Thyroid gland (tissue), 4 donors: ENCODE data around the gene C8B. TPM values are rescaled to one million over a fixed set of nuclear protein-coding genes. Genes with fewer than 3 reads are reported as not detected.

ENCODE experiments used
- DNase-seq, 2 donors: peaks; one replicate each; pipeline ENCODE4 v3.0.0-alpha.2; 2019
- H3K27ac ChIP-seq, 3 donors: fragments of 200-600 bp; sonication (generic); 1 replicate in 2 of 3; 2 replicates in 1 of 3; pipeline ENCODE4 v1.5.1; 2016 to 2019; ENCODE audit warnings: mild to moderate bottlenecking in 1 of 3, moderate library complexity in 1 of 3
- H3K27me3 ChIP-seq: fragments of 200-600 bp; sonication (generic); one replicate; pipeline ENCODE4 v1.5.1; 2019
- H3K36me3 ChIP-seq, 2 donors: fragments of 200-600 bp; sonication (generic); one replicate each; pipeline ENCODE4 v1.5.1; 2016 to 2019
- H3K4me1 ChIP-seq, 2 donors: fragments of 200-600 bp; sonication (generic); one replicate each; pipeline ENCODE4 v1.5.1; 2017 to 2019
- H3K4me3 ChIP-seq, 3 donors: fragments of 200-600 bp; sonication (generic); replicated peaks in 1 of 3; 1 replicate in 2 of 3; 2 replicates in 1 of 3; pipeline ENCODE4 v1.5.1; 2016; ENCODE audit warnings: mild to moderate bottlenecking in 1 of 3
- H3K9me3 ChIP-seq: fragments of 200-600 bp; sonication (generic); one replicate; pipeline ENCODE4 v1.5.1; 2017
- POLR2A ChIP-seq, 2 donors: fragments of 450-650 bp; IDR thresholded peaks; one replicate each; pipeline ENCODE4 v1.6.1; 2017; ENCODE audit warnings: antibody characterized with exemption in 2 of 2, mild to moderate bottlenecking in 2 of 2, moderate library complexity in 1 of 2
- WGBS, 2 donors: methylation state at CpG; one replicate each; pipeline ENCODE4 v1.1.5; 2017; 5-methylcytosine and 5-hydroxymethylcytosine counted together
- intact Hi-C: fragments of 100-400 bp; cut with DNase I; formaldehyde crosslinking; loops from one replicate; pipeline ENCODE4 v1.15.1; 2023
- total RNA-seq, 4 donors: library from RNA; depleted of rRNA; stranded (reverse); fragments of >200 nt; gene quantifications; one replicate each; pipeline ENCODE4 v1.2.3, GENCODE V29; 2016
- TF ChIP-seq, protein P1 (sequence below), 6 experiments: fragments of 200-600 bp in 3 of 6; fragments of 450-650 bp in 3 of 6; sonication (generic) in 3 of 6; IDR thresholded peaks; one replicate each; pipeline ENCODE4 v1.5.1; 2016 to 2019; ENCODE audit warnings: antibody characterized with exemption in 6 of 6, mild to moderate bottlenecking in 2 of 6, inconsistent platforms in 1 of 6, moderate library complexity in 1 of 6

The C8B gene
- total RNA-seq, 4 donors from 2014 or later: not detected

DNA sequence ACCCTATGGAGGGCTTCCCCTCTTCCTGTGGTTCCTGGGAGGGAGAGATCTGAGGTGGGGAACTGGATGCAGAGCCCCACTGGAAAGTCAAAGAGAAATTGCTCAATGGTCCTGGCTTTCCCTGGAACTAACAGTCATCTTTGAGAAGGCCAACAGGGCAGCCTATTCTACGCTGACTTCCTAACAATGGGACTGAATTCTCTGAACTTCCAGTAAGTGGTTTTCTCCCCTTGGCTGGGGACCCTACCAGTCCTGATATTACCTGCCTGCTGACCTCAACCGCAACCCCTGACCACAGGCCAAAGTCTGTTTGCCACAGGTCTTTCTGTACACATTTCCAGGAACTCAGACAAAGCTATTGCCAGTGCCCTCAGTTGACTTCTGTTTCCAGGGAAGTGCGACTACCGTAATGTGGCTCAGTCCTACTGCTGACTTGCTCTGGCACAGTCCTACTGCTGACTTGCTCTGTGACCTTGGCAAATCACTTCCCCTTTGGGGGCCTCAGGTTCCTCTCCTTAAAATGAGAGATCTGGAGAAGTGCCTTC lies 55.3 kb downstream of the C8B start:
- intact Hi-C loops: no loop called here
- WGBS, 2 donors: 82 to 87% methylated on average over 4 of the region's 4 CpGs
- no peak for DNase-seq
- Histone ChIP-seq H3K9me3 (no peaks in the 10 kb centered on the region), H3K27ac (no peak overlapping the region), H3K4me1 (peaks cover 0 to 4% of the 10 kb centered on the region in 2 donors), H3K36me3 (no peaks in the 10 kb centered on the region), H3K27me3 (no peaks in the 10 kb centered on the region), H3K4me3 (no peak overlapping the region)
- TF ChIP-seq, protein P1, sequence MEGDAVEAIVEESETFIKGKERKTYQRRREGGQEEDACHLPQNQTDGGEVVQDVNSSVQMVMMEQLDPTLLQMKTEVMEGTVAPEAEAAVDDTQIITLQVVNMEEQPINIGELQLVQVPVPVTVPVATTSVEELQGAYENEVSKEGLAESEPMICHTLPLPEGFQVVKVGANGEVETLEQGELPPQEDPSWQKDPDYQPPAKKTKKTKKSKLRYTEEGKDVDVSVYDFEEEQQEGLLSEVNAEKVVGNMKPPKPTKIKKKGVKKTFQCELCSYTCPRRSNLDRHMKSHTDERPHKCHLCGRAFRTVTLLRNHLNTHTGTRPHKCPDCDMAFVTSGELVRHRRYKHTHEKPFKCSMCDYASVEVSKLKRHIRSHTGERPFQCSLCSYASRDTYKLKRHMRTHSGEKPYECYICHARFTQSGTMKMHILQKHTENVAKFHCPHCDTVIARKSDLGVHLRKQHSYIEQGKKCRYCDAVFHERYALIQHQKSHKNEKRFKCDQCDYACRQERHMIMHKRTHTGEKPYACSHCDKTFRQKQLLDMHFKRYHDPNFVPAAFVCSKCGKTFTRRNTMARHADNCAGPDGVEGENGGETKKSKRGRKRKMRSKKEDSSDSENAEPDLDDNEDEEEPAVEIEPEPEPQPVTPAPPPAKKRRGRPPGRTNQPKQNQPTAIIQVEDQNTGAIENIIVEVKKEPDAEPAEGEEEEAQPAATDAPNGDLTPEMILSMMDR (IDR thresholded peaks at IDR 0.05): no peak
- TF ChIP-seq POLR2A (IDR thresholded peaks at IDR 0.05): no peak

DNA sequence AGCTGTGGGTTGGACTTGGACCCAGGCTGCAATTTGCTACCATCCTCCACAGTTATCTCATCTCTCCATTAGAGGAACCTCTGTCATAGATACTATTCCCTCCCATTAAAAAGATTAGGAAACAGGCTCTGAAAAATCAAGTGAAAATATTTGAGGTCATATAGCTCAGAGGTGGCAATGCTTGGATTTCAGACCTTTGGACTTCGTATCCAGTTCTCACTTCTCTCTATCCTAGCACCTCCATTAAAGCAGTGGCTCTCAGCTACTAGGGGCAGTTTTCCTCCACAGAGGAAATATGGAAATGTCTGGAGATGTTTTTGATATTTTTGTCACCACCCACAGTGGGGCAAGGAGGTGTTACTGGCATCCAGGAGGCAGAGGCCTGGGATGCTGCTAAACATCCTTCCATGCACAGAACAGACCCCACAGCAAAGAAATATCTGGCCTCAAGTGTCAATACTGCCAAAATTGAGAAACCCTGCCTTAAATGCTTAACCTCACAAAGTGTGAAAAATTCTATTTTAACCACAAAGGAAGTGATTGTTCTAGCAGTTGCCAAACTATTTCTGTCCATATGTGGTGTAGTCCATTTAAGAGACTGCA lies 57.1 kb downstream of the C8B start:
- WGBS, 2 donors: 96 to 100% methylated on average over 1 of the region's 1 CpG
- intact Hi-C loops: no loop called here
- DNase-seq: no peak

DNA sequence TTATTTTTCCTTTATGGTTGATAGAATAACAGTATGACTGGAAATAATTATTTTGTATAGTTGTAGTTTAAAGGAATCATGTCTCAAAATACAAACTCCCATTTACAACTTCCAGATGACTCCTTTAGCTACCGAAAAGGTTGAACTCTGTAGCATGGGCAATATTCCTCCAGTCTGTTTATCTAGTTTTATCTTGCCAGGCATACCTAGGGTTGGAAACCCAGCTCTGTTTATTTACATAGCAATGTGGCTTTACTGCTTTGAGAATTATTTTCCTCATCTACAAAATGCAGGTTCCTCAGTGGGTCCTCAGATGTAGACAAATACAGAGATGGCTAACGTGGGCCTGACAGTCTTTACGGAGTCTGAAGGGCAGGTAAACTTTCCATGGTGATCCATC lies 60.1 kb downstream of the C8B start:
- intact Hi-C loops: no loop called here
- TF ChIP-seq, protein P1 (IDR thresholded peaks at IDR 0.05): no peak
- no peak for TF ChIP-seq POLR2A (IDR thresholded peaks at IDR 0.05)
- H3K27me3 ChIP-seq: no peaks in the 10 kb centered on the region
- H3K4me1 ChIP-seq: peaks cover 0 to 7% of the 10 kb centered on the region in 2 donors
- no peaks in the 10 kb centered on the region for H3K9me3 ChIP-seq
- no peak overlapping the region for H3K27ac ChIP-seq
- DNase-seq: no peak
- H3K36me3 ChIP-seq: no peaks in the 10 kb centered on the region
- H3K4me3 ChIP-seq: no peak overlapping the region
- 82 to 84% methylated on average over 3 of the region's 3 CpGs for WGBS, 2 donors

More for the DNA sequence above, 57.1 kb downstream of the C8B start:
- no peaks in the 10 kb centered on the region for H3K9me3 ChIP-seq
- TF ChIP-seq, protein P1 (IDR thresholded peaks at IDR 0.05): no peak
- no peak for TF ChIP-seq POLR2A (IDR thresholded peaks at IDR 0.05)
- H3K4me1 ChIP-seq: no peaks in the 10 kb centered on the region
- H3K27me3 ChIP-seq: no peaks in the 10 kb centered on the region
- H3K36me3 ChIP-seq: no peaks in the 10 kb centered on the region
- H3K4me3 ChIP-seq: no peak overlapping the region
- no peak overlapping the region for H3K27ac ChIP-seq

- no peak for DNase-seq
- Histone ChIP-seq H3K9me3 (no peaks in the 10 kb centered on the region), H3K27me3 (no peaks in the 10 kb centered on the region), H3K4me1 (peaks cover 0 to 7% of the 10 kb centered on the region in 2 donors), H3K4me3 (no peak overlapping the region), H3K36me3 (no peaks in the 10 kb centered on the region), H3K27ac (no peak overlapping the region)
- intact Hi-C loops: no loop called here
- 57 to 69% methylated on average over 2 of the region's 2 CpGs for WGBS, 2 donors
- no peak for TF ChIP-seq POLR2A (IDR thresholded peaks at IDR 0.05)
- TF ChIP-seq, protein P1 (IDR thresholded peaks at IDR 0.05): no peak
Measured at GRCh38 chr1:56904663-56905397, 61.0 kb downstream of the C8B start.

DNA sequence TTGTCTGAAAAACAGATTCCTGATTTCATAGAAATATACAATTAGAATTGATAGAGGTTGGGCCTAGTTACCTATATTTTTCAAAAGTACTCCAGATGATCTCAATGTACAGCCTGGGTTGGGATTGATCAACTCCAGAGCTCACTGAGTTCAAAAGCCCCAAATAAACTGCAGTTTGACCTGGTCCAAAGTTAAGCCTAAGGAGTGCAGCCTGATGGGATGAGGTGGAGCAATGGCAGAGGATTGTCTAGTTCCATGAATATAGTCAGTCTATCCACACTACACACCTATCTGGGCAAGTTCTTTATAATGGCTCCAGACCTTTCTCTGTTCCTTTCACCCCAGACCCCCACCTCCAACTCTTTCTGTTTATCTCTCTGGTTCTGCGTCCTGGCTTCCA lies 62.0 kb downstream of the C8B start:
- intact Hi-C loops: no loop called here
- DNase-seq: no peak

More for the DNA sequence above, 62.0 kb downstream of the C8B start:
- Histone ChIP-seq H3K4me1 (peaks cover 0 to 7% of the 10 kb centered on the region in 2 donors), H3K27me3 (no peaks in the 10 kb centered on the region), H3K27ac (no peak overlapping the region), H3K9me3 (no peaks in the 10 kb centered on the region), H3K36me3 (no peaks in the 10 kb centered on the region), H3K4me3 (no peak overlapping the region)
- WGBS, 2 donors: 85 to 88% methylated on average over 1 of the region's 1 CpG
- TF ChIP-seq, protein P1 (IDR thresholded peaks at IDR 0.05): no peak
- no peak for TF ChIP-seq POLR2A (IDR thresholded peaks at IDR 0.05)
